ENCODE data around the gene SOX10.

The SOX10 gene

DNA sequence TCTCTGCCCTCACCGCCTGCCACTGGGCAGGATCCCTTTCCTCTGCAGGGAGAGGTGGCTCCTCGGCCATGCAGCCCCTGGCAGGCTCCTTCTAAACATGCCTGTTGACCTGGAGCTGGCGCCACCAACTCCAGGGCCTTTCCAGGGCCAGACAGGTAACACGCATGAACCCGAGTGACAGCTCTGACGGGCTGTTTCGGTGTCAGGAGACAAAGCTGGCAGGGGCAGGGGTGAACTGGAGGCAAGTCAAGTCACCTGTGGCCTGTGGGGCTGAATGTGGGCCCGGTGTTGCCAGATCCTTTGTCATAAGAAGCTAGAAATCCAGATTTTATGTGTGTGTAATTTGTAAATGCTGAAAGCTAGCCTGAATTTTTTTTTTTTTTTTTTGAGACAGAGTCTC, 42.2 kb downstream of the SOX10 start:
- H3K14ac ChIP-seq (ENCODE audit: low read length) = no peak overlapping the region

GRCh38 chr22:37940698-37941376, 43.5 kb downstream of the SOX10 start:
- Histone ChIP-seq H3K4me3 (ENCODE audit: low read length in 2 of 2) (no peak overlapping the region), H2BK15ac (ENCODE audit: low read length) (no peak overlapping the region), H3K9me3 (replicated peaks in 1 of 2; ENCODE audit: control insufficient read depth in 2 of 2, insufficient read depth in 1 of 2, low read depth in 1 of 2, low read length in 2 of 2) (no peaks in the 10 kb centered on the region), H3K4me2 (ENCODE audit: insufficient read depth, low read length, poor library complexity, severe bottlenecking) (no peak overlapping the region), H3K4me1 (ENCODE audit: control insufficient read depth in 2 of 2, insufficient read depth in 1 of 2, low read depth in 1 of 2, low read length in 2 of 2) (no peaks in the 10 kb centered on the region), H3K36me3 (replicated peaks in 1 of 2; ENCODE audit: control insufficient read depth in 2 of 2, insufficient read depth in 2 of 2, low read length in 2 of 2) (peaks cover 21 to 41% of the 10 kb centered on the region in 2 donors), H3K18ac (ENCODE audit: low read length) (no peak overlapping the region), H3K14ac (ENCODE audit: low read length) (no peak overlapping the region), H3K4ac (ENCODE audit: low read length) (no peak overlapping the region), H2BK5ac (ENCODE audit: low read length) (no peak overlapping the region), H4K91ac (ENCODE audit: low read depth, low read length, poor library complexity) (no peak overlapping the region), H2BK12ac (ENCODE audit: low read length) (no peak overlapping the region), H3K79me1 (ENCODE audit: low read depth, low read length) (no peaks in the 10 kb centered on the region), H2BK120ac (ENCODE audit: low read depth, low read length) (no peak overlapping the region), H3K23ac (ENCODE audit: low read depth, low read length, poor library complexity) (no peak overlapping the region), H2AFZ (ENCODE audit: low read length) (no peak overlapping the region), H3K27me3 (ENCODE audit: control insufficient read depth in 3 of 3, insufficient read depth in 3 of 3, low read depth in 1 of 3, low read length in 3 of 3) (no peaks in the 10 kb centered on the region), H3K27ac (replicated peaks; ENCODE audit: low read length) (no peak overlapping the region), H3K9ac (ENCODE audit: low read depth, low read length, poor library complexity) (no peak overlapping the region), H4K8ac (ENCODE audit: low read depth, low read length) (no peak overlapping the region), H2AK5ac (ENCODE audit: low read depth, low read length) (no peak overlapping the region)
- no CpG with 5 or more reads among the region's 12 CpGs for WGBS, 2 donors (ENCODE audit: extremely low coverage in 2 of 2, insufficient read length in 2 of 2, insufficient replicate concordance in 1 of 2)
- DNase-seq (ENCODE audit: low spot score) = no peak

More for the DNA sequence above, 42.2 kb downstream of the SOX10 start:
- no CpG with 5 or more reads among the region's 8 CpGs for WGBS, 2 donors (ENCODE audit: extremely low coverage in 2 of 2, insufficient read length in 2 of 2, insufficient replicate concordance in 1 of 2)
- Histone ChIP-seq H3K79me1 (ENCODE audit: low read depth, low read length) (no peaks in the 10 kb centered on the region), H3K36me3 (replicated peaks in 1 of 2; ENCODE audit: control insufficient read depth in 2 of 2, insufficient read depth in 2 of 2, low read length in 2 of 2) (peaks cover 18 to 34% of the 10 kb centered on the region in 2 donors), H3K9me3 (replicated peaks in 1 of 2; ENCODE audit: control insufficient read depth in 2 of 2, insufficient read depth in 1 of 2, low read depth in 1 of 2, low read length in 2 of 2) (no peaks in the 10 kb centered on the region), H3K27me3 (ENCODE audit: control insufficient read depth in 3 of 3, insufficient read depth in 3 of 3, low read depth in 1 of 3, low read length in 3 of 3) (no peaks in the 10 kb centered on the region), H3K23ac (ENCODE audit: low read depth, low read length, poor library complexity) (no peak overlapping the region), H3K18ac (ENCODE audit: low read length) (no peak overlapping the region), H3K4me3 (ENCODE audit: low read length in 2 of 2) (no peak overlapping the region), H4K8ac (ENCODE audit: low read depth, low read length) (no peak overlapping the region), H4K91ac (ENCODE audit: low read depth, low read length, poor library complexity) (no peak overlapping the region), H2BK15ac (ENCODE audit: low read length) (no peak overlapping the region), H3K9ac (ENCODE audit: low read depth, low read length, poor library complexity) (no peak overlapping the region), H2AFZ (ENCODE audit: low read length) (no peak overlapping the region), H3K27ac (replicated peaks; ENCODE audit: low read length) (no peak overlapping the region), H2AK5ac (ENCODE audit: low read depth, low read length) (no peak overlapping the region), H2BK12ac (ENCODE audit: low read length) (no peak overlapping the region), H3K4ac (ENCODE audit: low read length) (no peak overlapping the region), H2BK5ac (ENCODE audit: low read length) (no peak overlapping the region), H3K4me2 (ENCODE audit: insufficient read depth, low read length, poor library complexity, severe bottlenecking) (no peak overlapping the region), H2BK120ac (ENCODE audit: low read depth, low read length) (no peak overlapping the region), H3K4me1 (ENCODE audit: control insufficient read depth in 2 of 2, insufficient read depth in 1 of 2, low read depth in 1 of 2, low read length in 2 of 2) (no peaks in the 10 kb centered on the region)
- no peak for DNase-seq (ENCODE audit: low spot score)

DNA sequence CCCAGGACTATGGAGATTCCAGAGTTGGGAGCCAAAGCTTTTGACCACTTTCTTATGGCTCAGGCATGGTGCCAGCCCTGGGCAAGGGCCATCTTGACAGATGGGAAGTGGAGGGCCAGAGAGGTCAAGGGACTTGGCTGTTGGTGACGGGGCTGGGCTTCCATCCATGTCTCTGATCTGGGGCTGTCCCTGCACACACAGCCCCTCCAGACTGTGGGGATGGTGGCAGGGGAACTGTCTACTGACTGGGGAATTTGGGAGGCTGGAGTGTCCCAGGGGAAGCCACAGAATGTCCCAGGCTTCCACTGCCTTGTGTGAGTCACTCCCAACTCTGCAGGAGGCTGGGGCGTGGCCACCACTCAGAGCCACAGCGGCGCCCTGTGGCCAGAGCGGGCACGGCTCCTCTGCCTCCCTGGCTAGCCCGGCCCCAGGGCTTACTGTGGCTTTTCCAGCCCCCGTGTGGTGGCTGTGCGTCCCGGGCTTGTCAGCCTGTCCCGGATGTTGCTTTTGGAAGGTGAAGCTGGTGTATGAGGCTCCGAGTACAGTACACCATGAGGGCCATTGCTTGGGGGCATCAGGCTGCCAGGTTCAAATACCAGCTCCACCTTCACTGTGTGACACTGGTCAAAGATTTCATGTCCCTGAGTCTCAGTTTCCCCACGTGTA, 50.5 kb downstream of the SOX10 start:
- Histone ChIP-seq H3K9ac (ENCODE audit: low read depth, low read length, poor library complexity) (peak overlapping the region; percentile 77), H3K23ac (ENCODE audit: low read depth, low read length, poor library complexity) (no peak overlapping the region), H3K9me3 (replicated peaks in 1 of 2; ENCODE audit: control insufficient read depth in 2 of 2, insufficient read depth in 1 of 2, low read depth in 1 of 2, low read length in 2 of 2) (no peaks in the 10 kb centered on the region), H3K36me3 (replicated peaks in 1 of 2; ENCODE audit: control insufficient read depth in 2 of 2, insufficient read depth in 2 of 2, low read length in 2 of 2) (peaks cover 24 to 60% of the 10 kb centered on the region in 2 donors), H3K18ac (ENCODE audit: low read length) (peak overlapping the region; percentile 80), H2BK12ac (ENCODE audit: low read length) (no peak overlapping the region), H3K4ac (ENCODE audit: low read length) (peak overlapping the region; percentile 4), H3K27me3 (ENCODE audit: control insufficient read depth in 3 of 3, insufficient read depth in 3 of 3, low read depth in 1 of 3, low read length in 3 of 3) (no peaks in the 10 kb centered on the region), H2BK15ac (ENCODE audit: low read length) (no peak overlapping the region), H3K4me3 (ENCODE audit: low read length in 2 of 2) (no peak overlapping the region), H3K4me2 (ENCODE audit: insufficient read depth, low read length, poor library complexity, severe bottlenecking) (no peak overlapping the region), H4K8ac (ENCODE audit: low read depth, low read length) (no peak overlapping the region), H2AK5ac (ENCODE audit: low read depth, low read length) (peak overlapping the region; percentile 33), H4K91ac (ENCODE audit: low read depth, low read length, poor library complexity) (no peak overlapping the region), H2BK5ac (ENCODE audit: low read length) (no peak overlapping the region), H3K79me1 (ENCODE audit: low read depth, low read length) (peaks cover 1% of the 10 kb centered on the region), H3K27ac (replicated peaks; ENCODE audit: low read length) (peak overlapping the region; percentile 40), H3K14ac (ENCODE audit: low read length) (peak overlapping the region; percentile 25), H3K4me1 (ENCODE audit: control insufficient read depth in 2 of 2, insufficient read depth in 1 of 2, low read depth in 1 of 2, low read length in 2 of 2) (peaks cover 3 to 8% of the 10 kb centered on the region in 2 donors), H2AFZ (ENCODE audit: low read length) (peak overlapping the region; percentile 57), H2BK120ac (ENCODE audit: low read depth, low read length) (no peak overlapping the region)
- WGBS, 2 donors (ENCODE audit: extremely low coverage in 2 of 2, insufficient read length in 2 of 2, insufficient replicate concordance in 1 of 2) = no CpG with 5 or more reads among the region's 13 CpGs
- peak; percentile 82 for DNase-seq (ENCODE audit: low spot score)

- Histone ChIP-seq H3K9ac (ENCODE audit: low read depth, low read length, poor library complexity) (no peak overlapping the region), H3K9me3 (replicated peaks in 1 of 2; ENCODE audit: control insufficient read depth in 2 of 2, insufficient read depth in 1 of 2, low read depth in 1 of 2, low read length in 2 of 2) (no peaks in the 10 kb centered on the region), H2BK120ac (ENCODE audit: low read depth, low read length) (no peak overlapping the region), H2AFZ (ENCODE audit: low read length) (no peak overlapping the region), H3K23ac (ENCODE audit: low read depth, low read length, poor library complexity) (no peak overlapping the region), H3K27ac (replicated peaks; ENCODE audit: low read length) (peak overlapping the region; percentile 7), H3K27me3 (ENCODE audit: control insufficient read depth in 3 of 3, insufficient read depth in 3 of 3, low read depth in 1 of 3, low read length in 3 of 3) (no peaks in the 10 kb centered on the region), H3K14ac (ENCODE audit: low read length) (peak overlapping the region; percentile 25), H4K91ac (ENCODE audit: low read depth, low read length, poor library complexity) (no peak overlapping the region), H2BK12ac (ENCODE audit: low read length) (no peak overlapping the region), H3K4ac (ENCODE audit: low read length) (no peak overlapping the region), H2AK5ac (ENCODE audit: low read depth, low read length) (peak overlapping the region; percentile 33), H3K18ac (ENCODE audit: low read length) (no peak overlapping the region), H3K4me3 (ENCODE audit: low read length in 2 of 2) (no peak overlapping the region), H3K79me1 (ENCODE audit: low read depth, low read length) (peaks cover 1% of the 10 kb centered on the region), H2BK5ac (ENCODE audit: low read length) (no peak overlapping the region), H3K36me3 (replicated peaks in 1 of 2; ENCODE audit: control insufficient read depth in 2 of 2, insufficient read depth in 2 of 2, low read length in 2 of 2) (peaks cover 24 to 59% of the 10 kb centered on the region in 2 donors), H4K8ac (ENCODE audit: low read depth, low read length) (no peak overlapping the region), H3K4me2 (ENCODE audit: insufficient read depth, low read length, poor library complexity, severe bottlenecking) (no peak overlapping the region), H2BK15ac (ENCODE audit: low read length) (no peak overlapping the region), H3K4me1 (ENCODE audit: control insufficient read depth in 2 of 2, insufficient read depth in 1 of 2, low read depth in 1 of 2, low read length in 2 of 2) (peaks cover 3 to 8% of the 10 kb centered on the region in 2 donors)
- no CpG with 5 or more reads among the region's 21 CpGs for WGBS, 2 donors (ENCODE audit: extremely low coverage in 2 of 2, insufficient read length in 2 of 2, insufficient replicate concordance in 1 of 2)
- no peak for DNase-seq (ENCODE audit: low spot score)
Observed at GRCh38 chr22:37932821-37933578, 51.4 kb downstream of the SOX10 start.

Measured in neuronal stem cell (in vitro differentiated cells).